Right kidney (tissue), 1 donor: ENCODE measurements around the gene ATG4A.
A peak's percentile ranks its signal among the peaks of the same experiment; 100 is the strongest.

Source experiments
- DNase-seq: peaks from one replicate; pipeline ENCODE4 v3.0.0-alpha.2; 2016

The ATG4A gene

DNA sequence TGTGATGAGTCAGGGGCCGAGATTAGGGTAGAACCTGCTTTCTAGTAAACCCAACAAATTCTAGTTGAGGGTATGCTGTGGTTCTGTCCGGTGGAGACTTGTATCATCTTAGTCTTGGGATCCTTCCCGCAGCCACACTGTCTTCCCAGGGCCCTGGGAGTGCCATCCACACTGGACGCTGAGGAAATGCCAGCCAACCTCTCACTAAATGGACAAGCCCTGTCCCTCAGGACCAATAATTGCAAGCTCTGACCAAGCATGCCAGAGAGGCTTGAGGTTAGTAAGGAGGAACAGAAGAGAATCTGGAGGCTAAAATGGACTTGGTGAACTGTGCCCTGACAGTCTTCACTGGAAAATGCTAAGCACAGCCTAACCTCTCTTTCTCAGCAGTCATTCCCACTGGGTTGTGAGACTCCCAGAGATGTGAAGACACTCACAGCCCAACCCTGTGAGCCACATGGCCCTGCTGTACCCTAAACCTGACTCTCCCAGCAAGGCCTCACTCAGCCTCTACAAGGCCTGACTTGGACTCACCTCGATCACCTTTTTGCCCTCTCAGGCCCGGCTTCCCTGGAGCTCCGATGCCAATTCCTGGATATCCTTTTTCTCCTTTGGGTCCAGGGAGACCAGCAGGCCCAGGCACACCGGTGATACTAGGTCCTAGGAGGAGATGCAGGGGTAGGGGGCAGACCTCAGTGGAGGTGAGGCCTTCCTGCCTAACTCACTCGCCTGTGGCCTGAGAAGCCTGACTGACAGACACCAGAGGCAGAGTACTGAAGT, 77.6 kb downstream of the ATG4A start:
- DNase-seq: no peak

DNA sequence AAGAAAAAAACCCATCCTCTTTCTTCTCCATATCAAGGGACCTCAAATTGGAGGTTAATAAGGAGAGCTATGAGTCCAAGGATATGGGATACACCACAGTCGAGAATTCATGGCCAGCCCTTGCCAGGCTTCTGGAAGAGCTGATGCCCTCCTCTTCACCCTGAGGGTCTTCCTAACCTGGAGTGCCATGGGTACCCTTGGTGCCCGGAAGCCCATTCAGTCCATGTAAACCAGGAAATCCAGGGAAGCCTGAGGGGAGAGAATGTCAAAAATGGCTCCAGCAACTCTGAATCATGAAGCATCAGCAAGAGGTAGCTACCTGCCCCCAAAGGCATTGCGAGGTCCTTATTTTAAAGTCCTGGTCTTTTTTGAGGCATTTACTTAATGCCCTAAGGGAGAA, 78.2 kb downstream of the ATG4A start:
- DNase-seq: no peak

DNA sequence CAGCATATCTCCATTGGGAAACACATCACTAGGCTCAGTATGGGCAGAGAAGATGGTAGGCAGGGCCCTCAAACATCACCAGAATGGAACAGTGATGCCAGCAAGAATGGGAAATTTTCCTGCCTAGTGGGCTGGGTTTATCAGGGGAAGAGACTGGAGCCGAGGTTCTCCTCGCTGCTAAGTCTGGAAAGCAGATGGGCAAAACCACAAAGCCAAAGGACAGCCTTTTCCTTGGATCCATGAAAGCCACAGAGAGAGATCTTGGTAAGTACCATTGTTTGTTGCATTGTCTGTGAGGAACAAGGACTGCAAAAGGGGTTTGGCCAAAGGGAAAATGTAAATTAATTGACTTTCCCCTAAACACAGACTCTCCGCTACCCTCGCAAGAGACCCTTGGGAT, 80.1 kb downstream of the ATG4A start:
- DNase-seq: no peak

DNA sequence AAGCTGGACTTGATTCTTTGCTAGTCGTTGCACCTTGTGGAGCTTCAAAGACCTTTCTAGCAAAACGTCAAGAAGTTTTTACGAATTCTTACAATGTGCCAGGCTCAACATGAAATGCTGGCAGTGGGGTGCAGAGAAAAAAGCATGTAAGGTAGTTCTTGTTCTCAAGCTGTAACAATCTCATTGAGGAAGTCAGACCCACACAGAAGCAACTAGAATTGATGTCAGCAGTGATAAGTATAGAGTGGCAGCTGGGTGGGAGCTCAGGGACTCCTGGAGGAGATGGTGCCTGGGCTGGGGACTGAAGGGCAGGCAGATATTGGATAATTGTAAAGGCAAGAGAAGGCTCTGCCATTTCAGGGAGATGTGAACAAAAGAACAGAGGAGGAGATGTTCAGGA, 82.3 kb downstream of the ATG4A start:
- no peak for DNase-seq

DNA sequence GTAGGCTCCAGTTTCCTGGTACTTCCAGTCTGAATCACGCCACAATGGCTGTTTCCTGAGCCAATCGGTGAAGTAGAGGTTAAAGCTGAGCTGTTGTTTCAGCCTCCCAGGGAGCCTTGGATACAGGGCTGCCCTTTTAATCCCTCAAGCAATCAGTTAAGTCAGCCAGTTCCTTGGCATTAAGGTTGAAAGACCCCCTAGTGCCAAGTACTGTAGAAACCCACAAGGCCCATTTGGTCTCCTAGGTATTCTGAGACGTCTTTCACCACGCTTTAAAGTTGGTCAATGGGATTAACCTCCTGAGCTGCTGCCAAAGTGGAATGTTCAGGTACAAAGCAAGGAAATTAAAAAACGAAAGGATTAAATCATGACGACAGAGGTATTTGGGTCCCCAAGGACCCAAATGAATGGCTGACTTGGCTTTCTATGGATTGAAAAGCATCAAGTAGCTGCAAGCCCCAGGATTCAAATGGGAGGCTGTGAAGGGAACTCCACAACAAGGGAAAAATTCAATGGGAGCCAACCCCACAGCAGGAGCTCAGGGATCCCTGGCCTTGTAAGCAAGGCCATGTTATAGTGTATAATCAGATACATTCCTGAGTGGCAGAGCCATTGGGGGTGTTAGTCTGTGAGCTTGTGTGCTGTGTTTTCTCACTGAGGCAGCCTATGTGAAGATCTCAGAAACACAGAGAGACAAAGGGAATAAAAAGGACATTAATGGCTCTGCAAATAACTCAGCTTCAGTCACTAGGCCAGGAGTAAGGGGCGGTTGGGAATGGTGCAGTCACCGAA, 86.0 kb downstream of the ATG4A start:
- no peak for DNase-seq

DNA sequence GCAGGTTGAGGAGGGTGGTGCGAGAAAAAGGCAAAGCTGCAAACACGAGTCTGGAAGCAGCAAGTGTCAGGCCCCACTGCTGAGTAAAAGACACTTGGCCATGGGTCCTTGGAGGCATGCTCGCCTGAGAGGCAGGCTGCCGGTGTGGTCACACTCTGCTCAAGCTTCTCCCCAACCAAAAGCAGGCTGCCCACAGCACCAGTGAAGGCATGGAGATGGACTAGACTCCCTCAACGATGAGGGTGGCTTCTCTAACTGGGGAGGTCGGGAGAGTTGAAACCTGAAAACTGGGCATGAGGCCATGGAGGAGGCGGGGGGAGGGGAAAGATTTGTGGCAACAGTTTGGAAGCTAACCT, 86.5 kb downstream of the ATG4A start:
- no peak for DNase-seq

DNA sequence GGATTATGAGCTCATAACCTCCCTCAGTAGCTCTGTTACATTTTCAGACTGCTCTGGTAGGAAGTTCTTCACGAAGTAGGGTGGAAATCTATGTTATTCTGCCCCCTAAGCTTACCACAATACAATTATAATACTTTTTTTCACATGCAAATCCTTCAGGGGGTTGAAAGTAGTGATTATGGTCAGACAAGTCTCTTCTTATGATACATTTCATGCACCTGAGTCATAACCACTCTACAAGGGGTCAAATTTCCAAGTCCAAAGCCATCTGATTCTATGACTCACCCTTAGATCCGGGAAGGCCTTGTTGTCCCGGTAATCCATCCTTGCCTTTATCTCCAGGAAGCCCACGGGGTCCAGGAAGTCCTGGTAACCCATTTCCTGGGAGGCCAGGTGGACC, 95.2 kb downstream of the ATG4A start:
- no peak for DNase-seq

DNA sequence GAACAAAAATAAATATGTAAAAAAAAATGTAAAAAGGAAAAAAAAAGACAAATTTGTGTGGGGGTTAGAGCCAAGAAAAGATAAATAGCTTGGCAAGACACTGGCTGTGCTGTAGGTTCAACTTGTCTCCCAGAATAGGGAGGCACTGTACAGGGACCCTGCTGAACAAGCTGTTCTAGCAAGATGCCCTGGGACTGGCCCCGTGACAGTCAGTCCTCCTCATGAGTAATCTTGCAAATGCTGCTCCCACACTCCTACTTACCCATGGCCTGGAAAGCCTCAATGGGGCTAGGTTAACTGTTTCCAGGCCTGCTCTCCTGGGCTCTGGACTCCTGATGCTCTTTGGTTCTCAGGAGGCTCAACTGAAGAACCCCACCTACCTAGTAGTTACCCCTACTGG, 106.8 kb downstream of the ATG4A start:
- DNase-seq: no peak

DNA sequence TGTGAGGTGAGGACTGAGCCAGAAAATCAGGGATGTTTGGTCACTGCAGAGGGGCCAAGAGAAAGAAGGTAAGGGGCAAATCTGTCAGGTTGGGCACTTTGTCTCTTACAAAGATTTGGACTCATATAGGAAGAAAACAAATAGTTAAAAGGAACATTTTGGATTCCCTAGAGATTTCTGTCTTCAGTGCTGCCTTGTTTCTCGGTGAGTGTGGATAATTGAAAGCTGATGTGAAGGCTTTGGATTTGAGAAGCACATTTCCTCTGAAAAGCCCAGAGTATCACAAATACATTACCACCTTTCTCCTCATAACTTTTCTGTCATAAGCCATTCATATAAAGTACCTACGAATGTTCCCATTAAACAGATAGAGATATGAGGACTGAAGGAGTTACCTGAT, 107.5 kb downstream of the ATG4A start:
- DNase-seq: no peak

DNA sequence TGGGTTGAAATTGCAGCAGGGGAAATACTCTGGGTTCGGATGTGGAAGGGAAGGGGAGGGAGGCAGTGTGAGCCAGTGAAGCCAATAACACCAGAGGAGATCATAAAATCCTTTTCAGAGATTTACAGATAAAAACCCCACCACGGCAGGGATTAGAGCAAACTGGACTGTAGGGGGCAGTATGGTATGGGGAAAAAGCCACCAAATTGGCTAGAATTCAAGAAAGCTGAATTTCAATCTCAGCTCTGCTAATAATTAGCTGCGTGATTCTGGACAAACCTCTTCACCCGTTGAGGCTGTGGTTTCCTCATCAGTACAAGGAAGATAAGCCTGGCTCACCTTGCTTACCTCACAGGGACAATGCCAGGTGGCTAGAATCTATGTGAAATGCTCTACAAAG, 108.1 kb downstream of the ATG4A start:
- peak; percentile 3 for DNase-seq

DNA sequence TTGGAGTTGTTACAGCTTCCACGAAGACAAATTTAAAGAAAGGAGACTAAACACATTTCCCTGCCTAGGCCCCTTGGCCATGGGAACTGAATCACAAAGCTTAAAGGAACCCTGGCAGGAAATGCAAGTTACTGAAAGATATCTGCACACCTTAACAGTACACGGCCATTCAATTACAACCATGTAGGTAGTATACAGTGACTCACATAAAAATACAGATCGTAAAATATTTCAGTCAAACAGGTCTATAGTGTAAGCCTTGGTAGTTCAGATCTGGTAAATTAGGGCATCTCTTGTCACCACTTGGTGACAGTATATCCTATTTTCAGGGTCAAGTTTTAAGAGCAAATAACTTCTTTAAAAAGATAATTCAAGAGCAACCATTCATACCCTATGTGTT, 112.0 kb downstream of the ATG4A start:
- no peak for DNase-seq
